WTC11 (cell line): Measurements from ENCODE around the gene ATP2B2.

Experiments used
- ATF1 ChIP-seq: sonication (generic); formaldehyde crosslinking; IDR thresholded peaks from 2 replicates; pipeline ENCODE4 v1.8.1; 2023; ENCODE audit warnings: mild to moderate bottlenecking, moderate library complexity, missing genetic modification reagents
- CREB1 ChIP-seq: sonication (generic); formaldehyde crosslinking; IDR thresholded peaks from 2 replicates; pipeline ENCODE4 v1.8.0; 2023; ENCODE audit warnings: mild to moderate bottlenecking, missing genetic modification reagents
- FOXP1 ChIP-seq: sonication (generic); formaldehyde crosslinking; IDR thresholded peaks from 2 replicates; pipeline ENCODE4 v1.8.0; 2022; ENCODE audit warnings: missing genetic modification reagents, mild to moderate bottlenecking, moderate library complexity, borderline replicate concordance
- RELA ChIP-seq: sonication (generic); formaldehyde crosslinking; IDR thresholded peaks from 2 replicates; pipeline ENCODE4 v1.8.1; 2022; ENCODE audit warnings: missing genetic modification reagents, mild to moderate bottlenecking, borderline replicate concordance
- TF ChIP-seq, protein P1 (sequence below): sonication (generic); formaldehyde crosslinking; IDR thresholded peaks from 2 replicates; pipeline ENCODE4 v1.8.1; 2022; ENCODE audit warnings: low read depth, missing genetic modification reagents, borderline replicate concordance
- TF ChIP-seq, protein P2 (sequence below): fragments of 200-600 bp; IDR thresholded peaks from 2 replicates; pipeline ENCODE4 v1.8.0; 2022; ENCODE audit warnings: antibody characterized with exemption

DNA sequence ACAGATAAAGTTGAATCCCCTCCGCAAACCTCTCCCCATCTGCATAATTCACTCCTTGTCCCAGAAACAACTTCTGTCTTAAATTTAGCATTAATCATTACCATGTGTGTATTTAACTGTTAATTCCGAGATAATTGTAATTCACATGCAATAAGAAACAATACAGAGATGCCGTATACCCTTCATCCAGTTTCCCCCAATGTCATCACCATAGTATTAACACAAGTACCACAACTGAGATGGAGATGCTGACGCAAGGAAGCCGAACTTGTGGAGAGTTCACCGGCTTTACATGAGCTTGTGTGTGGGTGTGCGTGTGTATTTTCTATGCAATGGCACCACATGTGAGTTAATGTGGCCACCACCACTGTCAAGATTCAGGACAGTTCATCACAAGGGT is 144.9 kb downstream of the ATP2B2 start:
- TF ChIP-seq, protein P1, sequence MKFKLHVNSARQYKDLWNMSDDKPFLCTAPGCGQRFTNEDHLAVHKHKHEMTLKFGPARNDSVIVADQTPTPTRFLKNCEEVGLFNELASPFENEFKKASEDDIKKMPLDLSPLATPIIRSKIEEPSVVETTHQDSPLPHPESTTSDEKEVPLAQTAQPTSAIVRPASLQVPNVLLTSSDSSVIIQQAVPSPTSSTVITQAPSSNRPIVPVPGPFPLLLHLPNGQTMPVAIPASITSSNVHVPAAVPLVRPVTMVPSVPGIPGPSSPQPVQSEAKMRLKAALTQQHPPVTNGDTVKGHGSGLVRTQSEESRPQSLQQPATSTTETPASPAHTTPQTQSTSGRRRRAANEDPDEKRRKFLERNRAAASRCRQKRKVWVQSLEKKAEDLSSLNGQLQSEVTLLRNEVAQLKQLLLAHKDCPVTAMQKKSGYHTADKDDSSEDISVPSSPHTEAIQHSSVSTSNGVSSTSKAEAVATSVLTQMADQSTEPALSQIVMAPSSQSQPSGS (CRISPR knock-in tag), result no peak
- TF ChIP-seq, protein P2, sequence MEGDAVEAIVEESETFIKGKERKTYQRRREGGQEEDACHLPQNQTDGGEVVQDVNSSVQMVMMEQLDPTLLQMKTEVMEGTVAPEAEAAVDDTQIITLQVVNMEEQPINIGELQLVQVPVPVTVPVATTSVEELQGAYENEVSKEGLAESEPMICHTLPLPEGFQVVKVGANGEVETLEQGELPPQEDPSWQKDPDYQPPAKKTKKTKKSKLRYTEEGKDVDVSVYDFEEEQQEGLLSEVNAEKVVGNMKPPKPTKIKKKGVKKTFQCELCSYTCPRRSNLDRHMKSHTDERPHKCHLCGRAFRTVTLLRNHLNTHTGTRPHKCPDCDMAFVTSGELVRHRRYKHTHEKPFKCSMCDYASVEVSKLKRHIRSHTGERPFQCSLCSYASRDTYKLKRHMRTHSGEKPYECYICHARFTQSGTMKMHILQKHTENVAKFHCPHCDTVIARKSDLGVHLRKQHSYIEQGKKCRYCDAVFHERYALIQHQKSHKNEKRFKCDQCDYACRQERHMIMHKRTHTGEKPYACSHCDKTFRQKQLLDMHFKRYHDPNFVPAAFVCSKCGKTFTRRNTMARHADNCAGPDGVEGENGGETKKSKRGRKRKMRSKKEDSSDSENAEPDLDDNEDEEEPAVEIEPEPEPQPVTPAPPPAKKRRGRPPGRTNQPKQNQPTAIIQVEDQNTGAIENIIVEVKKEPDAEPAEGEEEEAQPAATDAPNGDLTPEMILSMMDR, result no peak
- no peak for TF ChIP-seq ATF1
- TF ChIP-seq RELA (CRISPR knock-in tag), result no peak
- no peak for TF ChIP-seq CREB1 (CRISPR knock-in tag)
- no peak for TF ChIP-seq FOXP1 (CRISPR knock-in tag)
